Right lobe of liver (tissue), 4 donors: ENCODE data around the gene DOC2A.

Source experiments
- POLR2A ChIP-seq: fragments of 450-650 bp; IDR thresholded peaks from one replicate; pipeline ENCODE4 v1.6.1; 2017; ENCODE audit warnings: antibody characterized with exemption, mild to moderate bottlenecking
- TF ChIP-seq, protein P1 (sequence below), 4 donors: fragments of 200-600 bp in 3 of 4; fragments of 450-650 bp in 1 of 4; IDR thresholded peaks; one replicate each; pipeline versions ENCODE4 v1.5.1 to v1.8.0; 2016 to 2022; ENCODE audit warnings: antibody characterized with exemption in 4 of 4, mild to moderate bottlenecking in 2 of 4
- donor health status: DM: no; HTN: no; CAD: no.
- donor health status: DM: no; HTN: no; CAD: no.
- donor health status: DM: no; HTN: yes; CAD: no.

DNA sequence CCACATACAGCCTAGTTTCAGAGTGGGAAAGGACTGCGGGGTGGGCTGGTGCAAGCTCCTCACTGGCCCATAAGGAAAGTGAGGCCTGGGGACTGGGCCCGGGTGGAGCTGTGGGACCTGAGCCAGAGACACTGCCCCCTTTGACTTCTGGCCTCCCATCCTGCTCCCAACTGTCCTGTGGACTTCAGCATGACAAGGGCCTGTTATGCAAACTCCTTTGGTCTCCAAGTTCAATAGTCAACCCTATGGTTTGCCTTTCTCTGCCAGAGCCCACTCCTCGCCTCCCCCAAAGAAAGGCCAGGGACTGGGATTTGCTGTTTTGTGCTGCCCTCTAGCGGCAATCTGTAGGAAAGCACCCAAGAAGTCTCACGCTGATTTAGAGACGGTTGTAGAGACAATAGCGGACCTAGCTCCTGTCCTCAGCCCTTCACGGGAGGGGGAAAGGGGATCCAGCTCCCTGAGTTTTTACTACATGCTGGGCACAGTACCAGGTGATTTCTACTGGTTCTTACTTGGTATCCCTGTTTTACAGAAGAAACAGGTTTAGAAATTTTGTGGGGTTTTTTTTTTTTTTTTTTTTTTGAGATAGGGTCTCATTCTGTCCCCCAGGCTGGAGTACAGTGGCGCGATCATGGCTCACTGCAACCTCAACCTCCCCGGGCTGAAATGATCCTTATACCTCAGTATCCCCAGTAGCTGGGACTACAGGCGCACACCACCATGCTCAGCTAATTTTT is 21.4 kb upstream of the DOC2A start:
- TF ChIP-seq, protein P1, sequence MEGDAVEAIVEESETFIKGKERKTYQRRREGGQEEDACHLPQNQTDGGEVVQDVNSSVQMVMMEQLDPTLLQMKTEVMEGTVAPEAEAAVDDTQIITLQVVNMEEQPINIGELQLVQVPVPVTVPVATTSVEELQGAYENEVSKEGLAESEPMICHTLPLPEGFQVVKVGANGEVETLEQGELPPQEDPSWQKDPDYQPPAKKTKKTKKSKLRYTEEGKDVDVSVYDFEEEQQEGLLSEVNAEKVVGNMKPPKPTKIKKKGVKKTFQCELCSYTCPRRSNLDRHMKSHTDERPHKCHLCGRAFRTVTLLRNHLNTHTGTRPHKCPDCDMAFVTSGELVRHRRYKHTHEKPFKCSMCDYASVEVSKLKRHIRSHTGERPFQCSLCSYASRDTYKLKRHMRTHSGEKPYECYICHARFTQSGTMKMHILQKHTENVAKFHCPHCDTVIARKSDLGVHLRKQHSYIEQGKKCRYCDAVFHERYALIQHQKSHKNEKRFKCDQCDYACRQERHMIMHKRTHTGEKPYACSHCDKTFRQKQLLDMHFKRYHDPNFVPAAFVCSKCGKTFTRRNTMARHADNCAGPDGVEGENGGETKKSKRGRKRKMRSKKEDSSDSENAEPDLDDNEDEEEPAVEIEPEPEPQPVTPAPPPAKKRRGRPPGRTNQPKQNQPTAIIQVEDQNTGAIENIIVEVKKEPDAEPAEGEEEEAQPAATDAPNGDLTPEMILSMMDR (IDR thresholded peaks at IDR 0.05), result peak; percentile 54 to 68 (median 64)
- TF ChIP-seq POLR2A, result no peak
